Coronary artery (tissue), 2 donors: ENCODE results near the gene GOLGB1.
"Not testable (repeated sequence)": the region's sequence is repeated elsewhere in the genome, so short reads cannot be mapped to it uniquely, and the experiment has no call there.

ENCODE experiments used
- DNase-seq: peaks from one replicate; pipeline ENCODE4 v3.0.0-alpha.2; 2017; ENCODE audit warnings: low spot score
- H3K27ac ChIP-seq, 2 donors: fragments of 200-600 bp; sonication (generic); one replicate each; pipeline ENCODE4 v1.5.1; 2016 to 2019
- H3K4me3 ChIP-seq: fragments of 200-600 bp; sonication (generic); 2 replicates; pipeline ENCODE4 v1.5.1; 2016; ENCODE audit warnings: mild to moderate bottlenecking, moderate library complexity
- TF ChIP-seq, protein P1 (sequence below): fragments of 200-600 bp; sonication (generic); IDR thresholded peaks from one replicate; pipeline ENCODE4 v1.5.1; 2019; ENCODE audit warnings: antibody characterized with exemption

GOLGB1 gene

DNA sequence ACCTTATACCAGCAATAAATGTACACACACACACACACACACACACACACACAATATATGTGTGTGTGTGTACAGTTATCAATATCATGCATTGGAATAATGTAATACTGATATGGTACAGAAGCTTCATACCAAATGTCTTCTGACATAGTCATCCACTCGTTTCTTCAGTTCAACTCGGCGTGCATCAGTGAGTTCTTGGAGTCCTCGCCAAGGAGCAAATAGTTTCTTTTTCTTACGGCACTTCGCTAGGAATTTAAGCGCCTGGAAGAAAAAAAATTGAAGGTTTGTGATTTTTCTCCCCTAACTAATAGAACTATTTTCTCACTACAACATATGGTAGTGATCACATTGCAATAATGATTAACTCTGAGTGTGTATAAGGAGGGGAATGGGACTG, 32.1 kb upstream of the GOLGB1 start:
- DNase-seq = no peak

DNA sequence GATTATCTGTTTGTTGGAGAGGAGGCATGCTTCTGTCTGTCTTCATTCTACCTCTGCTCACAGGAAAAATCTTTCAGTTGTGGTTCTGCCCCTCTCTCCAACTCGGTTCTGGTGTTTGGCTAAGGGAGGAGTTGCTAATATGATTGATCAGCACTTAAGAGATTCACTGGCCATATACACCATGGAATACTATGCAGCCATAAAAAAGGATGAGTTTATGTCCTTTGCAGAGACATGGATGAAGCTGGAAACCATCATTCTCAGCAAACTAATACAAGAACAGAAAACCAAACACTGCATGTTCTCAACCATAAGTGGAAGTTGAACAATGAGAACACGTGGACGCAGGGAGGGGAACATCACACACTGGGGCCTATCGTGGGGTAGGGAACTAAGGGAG, 25.6 kb upstream of the GOLGB1 start:
- DNase-seq, H3K27ac ChIP-seq, H3K4me3 ChIP-seq: not testable (repeated sequence)

More for the DNA sequence above, 32.1 kb upstream of the GOLGB1 start:
- TF ChIP-seq, protein P1, sequence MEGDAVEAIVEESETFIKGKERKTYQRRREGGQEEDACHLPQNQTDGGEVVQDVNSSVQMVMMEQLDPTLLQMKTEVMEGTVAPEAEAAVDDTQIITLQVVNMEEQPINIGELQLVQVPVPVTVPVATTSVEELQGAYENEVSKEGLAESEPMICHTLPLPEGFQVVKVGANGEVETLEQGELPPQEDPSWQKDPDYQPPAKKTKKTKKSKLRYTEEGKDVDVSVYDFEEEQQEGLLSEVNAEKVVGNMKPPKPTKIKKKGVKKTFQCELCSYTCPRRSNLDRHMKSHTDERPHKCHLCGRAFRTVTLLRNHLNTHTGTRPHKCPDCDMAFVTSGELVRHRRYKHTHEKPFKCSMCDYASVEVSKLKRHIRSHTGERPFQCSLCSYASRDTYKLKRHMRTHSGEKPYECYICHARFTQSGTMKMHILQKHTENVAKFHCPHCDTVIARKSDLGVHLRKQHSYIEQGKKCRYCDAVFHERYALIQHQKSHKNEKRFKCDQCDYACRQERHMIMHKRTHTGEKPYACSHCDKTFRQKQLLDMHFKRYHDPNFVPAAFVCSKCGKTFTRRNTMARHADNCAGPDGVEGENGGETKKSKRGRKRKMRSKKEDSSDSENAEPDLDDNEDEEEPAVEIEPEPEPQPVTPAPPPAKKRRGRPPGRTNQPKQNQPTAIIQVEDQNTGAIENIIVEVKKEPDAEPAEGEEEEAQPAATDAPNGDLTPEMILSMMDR = no peak
- Histone ChIP-seq H3K27ac (no peak overlapping the region), H3K4me3 (no peak overlapping the region)

- Histone ChIP-seq H3K4me3 (no peak overlapping the region), H3K27ac (no peak overlapping the region)
- TF ChIP-seq, protein P1 = no peak
- DNase-seq = no peak
These were observed 19.7 kb upstream of the GOLGB1 start for GRCh38 chr3:121769246-121769645.

DNA sequence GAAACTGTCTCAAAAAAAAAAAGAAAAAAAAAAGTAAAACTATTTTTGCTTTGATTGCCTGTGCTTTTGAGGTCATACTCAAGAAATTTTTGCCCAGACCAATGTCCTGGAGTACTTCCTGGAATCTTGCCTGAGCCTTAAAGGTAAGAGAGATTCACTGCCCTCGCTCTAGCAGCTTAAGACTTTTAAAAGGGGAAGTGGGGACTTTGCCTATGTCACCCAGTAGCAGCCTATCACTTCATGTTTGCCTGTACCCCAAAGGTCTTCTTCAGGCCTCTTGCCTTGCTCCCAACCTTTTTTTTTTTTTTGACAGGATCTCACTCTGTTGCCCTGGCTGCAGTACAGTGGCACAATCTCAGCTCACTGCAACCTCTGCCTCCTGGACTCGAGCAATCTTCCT, 18.9 kb upstream of the GOLGB1 start:
- H3K4me3 ChIP-seq = no peak overlapping the region
- TF ChIP-seq, protein P1 = no peak
- H3K27ac ChIP-seq = no peak overlapping the region
- no peak for DNase-seq

- no peak for DNase-seq
- Histone ChIP-seq H3K4me3 (no peak overlapping the region), H3K27ac (no peak overlapping the region)
- TF ChIP-seq, protein P1 = no peak
These were observed 10.1 kb upstream of the GOLGB1 start for GRCh38 chr3:121759541-121760202.

GRCh38 chr3:121758727-121759450, 9.3 kb upstream of the GOLGB1 start:
- DNase-seq = no peak
- Histone ChIP-seq H3K4me3 (no peak overlapping the region), H3K27ac (no peak overlapping the region)
- TF ChIP-seq, protein P1 = no peak

DNA sequence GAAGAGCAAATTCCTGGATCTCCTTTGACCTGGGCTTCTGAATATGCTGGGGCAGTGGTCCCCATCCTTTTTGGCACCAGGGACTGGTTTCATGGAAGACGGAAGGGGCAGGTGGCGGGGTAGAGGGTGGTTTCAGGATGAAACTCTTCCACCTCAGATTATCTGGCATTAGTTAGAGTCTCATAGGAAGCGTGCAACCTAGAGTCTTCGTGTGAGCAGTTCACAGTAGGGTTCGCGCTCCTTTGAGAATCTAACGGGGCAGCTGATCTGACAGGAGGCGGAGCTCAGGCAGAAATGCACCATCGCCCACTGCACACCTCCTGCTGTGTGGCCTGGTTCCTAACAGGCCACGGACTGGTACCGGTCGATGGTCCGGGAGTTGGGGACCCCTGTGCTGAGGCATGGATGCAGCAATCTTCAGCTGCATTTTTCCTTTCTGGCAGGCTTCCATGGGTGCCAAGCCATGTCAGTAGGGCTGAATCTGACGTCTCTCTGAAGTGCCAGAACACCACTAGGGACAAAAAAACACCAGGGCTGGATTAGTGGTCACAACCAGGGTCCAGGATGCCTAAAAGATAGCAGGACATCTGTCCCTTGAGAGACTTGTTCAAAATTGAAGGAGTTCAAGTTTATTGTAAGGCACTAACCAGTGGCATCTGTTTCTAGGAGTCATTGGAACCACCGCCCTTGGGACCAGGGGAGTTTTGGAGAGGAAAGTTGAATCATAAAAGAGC, 8.4 kb upstream of the GOLGB1 start:
- H3K4me3 ChIP-seq = peak overlapping the region; percentile 38
- no peak for DNase-seq
- TF ChIP-seq, protein P1 = no peak
- peak overlapping the region in 1 of 2 donors; percentile 57 for H3K27ac ChIP-seq
